GM18498 (cell line): ENCODE results near the gene UBE2H.
"Not testable (repeated sequence)": the region's sequence is repeated elsewhere in the genome, so short reads cannot be mapped to it uniquely, and the experiment has no call there.

ENCODE experiments used
- ATAC-seq: cut with Tn5 transposase; IDR thresholded peaks from one replicate; pipeline ENCODE4 v1.9.1; 2021; ENCODE audit warnings: mild to moderate bottlenecking, moderate library complexity; ENCODE audit not compliant: unreplicated experiment

Gene UBE2H

GRCh38 chr7:129845972-129846327 lies 106.8 kb downstream of the UBE2H start:
- ATAC-seq = no peak

- no peak for ATAC-seq
These were observed 107.4 kb downstream of the UBE2H start for GRCh38 chr7:129845178-129845971.

DNA sequence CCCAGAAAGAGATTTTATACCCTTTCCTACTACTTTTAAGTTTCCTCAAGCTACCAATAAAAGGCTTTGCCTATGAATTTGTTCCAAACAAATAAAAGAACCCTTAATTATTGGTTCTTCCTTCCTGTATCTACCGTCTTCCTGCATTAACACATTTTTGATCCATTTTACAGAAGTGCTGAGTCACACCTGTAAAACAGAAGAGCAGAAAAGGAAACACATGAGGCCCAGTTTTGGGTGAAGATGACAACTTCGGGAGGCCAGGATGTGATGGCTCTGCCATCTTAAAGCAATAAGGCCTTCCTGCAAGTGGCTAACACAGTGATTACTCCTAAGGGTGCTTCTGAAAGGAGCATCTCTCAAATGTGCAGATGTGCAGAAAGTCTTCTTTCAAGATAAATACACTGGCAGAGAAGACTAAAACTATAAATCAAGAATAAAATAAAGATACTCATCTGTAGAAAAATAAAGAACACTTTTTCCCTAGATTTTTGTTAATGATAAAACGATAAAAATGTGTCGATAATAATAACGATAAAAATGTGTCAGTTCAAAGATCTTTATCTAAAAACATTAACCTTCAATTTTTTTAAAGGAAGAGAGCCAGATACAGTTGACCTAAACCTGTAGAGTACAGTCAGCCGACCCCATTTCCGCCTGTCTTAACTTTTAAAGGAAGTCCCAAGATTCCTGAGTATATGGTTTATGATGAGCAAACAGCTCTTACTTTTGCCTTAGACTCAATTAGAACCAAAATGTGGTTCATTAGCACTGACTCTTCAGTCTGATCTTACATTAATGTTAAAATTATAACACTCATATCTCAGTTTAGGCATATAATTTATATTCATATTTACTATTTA lies 108.6 kb downstream of the UBE2H start:
- no peak for ATAC-seq

DNA sequence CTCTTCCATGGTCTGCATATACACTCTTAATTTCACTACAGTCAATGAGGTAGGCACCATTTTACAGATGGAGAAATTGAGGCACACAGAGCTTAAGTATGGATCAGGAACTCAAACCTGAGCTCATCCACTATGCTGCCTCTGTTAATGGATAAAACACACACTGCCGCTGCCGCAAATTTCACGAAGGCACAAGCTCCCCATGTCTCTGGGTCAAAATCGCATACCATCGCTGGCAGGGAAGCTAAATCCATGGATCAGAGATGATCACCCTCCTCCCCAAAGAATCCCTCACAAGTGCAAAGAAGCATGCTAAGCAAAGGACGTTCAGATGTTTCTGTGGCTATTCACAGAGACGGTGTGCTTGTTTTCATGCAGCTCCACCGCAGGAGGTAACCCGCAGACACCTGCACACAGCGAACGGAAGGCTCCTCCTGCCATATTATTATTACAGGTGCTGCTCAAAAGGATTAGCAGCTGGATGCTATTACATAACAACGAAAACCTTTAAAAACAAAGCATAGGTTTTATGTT lies 109.3 kb downstream of the UBE2H start:
- ATAC-seq = no peak

DNA sequence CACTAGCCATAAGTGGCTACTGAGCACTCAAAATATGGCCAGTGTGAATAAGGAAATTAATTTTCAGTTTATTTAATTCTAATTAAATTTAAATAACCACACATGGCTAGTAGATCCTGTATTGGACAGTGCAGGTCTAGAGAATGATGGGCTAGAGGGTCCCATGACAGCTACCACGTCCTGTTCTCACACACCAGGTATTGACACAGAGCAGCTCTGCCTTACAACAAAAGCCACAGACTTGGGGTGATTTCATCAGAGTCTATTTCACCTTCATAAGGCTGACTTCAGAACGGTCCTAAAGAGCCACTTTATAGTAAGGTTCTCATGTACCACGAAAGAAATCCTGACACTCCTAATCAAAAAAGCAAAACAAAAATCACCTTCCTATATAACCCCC lies 111.3 kb downstream of the UBE2H start:
- no peak for ATAC-seq

DNA sequence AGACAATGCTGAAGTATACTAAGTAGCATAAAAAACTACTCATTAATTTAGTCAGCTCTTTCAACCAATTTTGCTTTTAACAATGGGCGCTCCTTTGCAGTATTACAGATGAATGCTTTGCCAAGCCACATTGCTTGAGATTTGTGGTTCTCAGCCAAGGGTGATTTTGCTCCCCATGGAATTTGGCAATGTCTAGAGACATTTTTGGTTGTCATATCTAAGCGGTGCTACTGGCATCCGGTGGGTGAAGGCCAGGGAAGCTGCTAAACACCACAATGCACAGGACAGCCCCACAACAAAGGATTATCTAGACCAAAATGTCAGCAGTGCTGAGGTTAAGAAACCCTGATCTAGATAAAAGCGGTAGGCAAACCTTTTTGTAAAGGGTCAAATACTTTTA lies 112.0 kb downstream of the UBE2H start:
- no peak for ATAC-seq

- no peak for ATAC-seq
These were observed 115.8 kb downstream of the UBE2H start for GRCh38 chr7:129836983-129837382.

GRCh38 chr7:129835569-129835968 lies 117.2 kb downstream of the UBE2H start:
- no peak for ATAC-seq

GRCh38 chr7:129833353-129833752 lies 119.4 kb downstream of the UBE2H start:
- not testable (repeated sequence) for ATAC-seq

- ATAC-seq = no peak
These were observed 120.0 kb downstream of the UBE2H start for GRCh38 chr7:129832701-129833227.

DNA sequence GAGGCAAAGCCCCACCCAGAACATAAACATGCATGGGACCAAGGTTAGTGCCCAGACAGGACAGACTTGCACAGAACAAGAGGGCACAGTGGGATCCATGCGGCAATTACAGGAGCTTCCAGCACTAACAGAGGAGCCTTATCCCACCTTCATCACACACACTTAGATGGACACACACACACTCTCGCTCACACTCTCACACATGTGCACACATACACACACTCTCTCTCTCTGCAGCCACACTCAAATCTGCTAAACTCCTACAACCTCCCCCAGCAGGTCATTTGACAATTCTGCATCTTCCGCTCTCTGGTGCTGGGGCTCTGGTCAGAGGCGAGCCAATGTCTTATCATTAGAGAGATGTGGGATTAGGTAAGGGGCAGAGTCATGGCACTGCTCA lies 120.5 kb downstream of the UBE2H start:
- no peak for ATAC-seq

DNA sequence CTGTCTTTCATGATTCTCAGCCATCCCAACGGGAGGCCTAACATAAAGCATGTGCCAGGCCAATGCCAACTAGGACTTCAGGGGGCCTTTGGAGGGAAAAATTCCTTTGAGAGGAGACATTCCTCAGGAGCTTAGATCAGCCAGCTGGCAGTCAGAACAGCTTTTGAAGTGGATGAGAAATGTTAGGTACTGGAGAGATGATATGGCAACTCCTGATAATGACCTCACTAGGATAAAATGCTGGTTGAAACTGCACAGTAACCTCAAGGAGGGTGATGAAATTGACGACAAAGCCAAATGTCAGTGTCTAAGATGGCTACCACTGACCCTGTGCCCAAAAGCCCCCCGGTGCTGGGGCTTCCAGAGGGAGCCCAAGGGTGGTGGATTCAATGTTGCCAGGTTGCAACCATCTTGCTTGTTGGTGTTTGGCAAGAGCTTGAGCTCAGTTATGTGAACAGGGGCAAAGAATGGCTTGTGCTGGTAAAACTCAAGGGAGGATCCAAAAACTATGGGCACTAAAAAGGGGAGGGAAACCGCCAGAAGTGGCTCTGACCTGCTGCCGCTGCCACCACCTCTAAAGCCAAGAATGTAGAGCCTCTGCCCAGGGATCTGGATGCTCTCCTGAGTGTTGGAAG lies 121.2 kb downstream of the UBE2H start:
- ATAC-seq = no peak

DNA sequence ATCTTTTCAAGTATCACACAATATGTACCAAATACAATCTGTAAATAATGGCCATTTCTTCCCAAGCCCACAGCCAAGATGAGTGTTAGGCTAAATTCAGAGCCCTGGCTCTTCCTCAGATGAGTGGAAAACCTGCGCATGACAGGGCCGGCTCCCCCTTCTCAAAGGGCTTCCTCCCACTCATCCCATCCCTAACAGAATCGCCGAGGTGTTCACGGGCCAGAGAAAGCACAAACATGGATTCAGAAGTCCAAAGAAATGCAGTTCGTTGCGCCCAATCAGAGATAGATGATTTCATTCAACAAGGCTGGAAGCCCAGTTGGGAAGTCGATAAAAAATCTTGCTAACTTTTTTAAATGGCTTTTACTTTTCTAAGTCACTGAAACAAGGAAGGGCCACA lies 121.8 kb downstream of the UBE2H start:
- no peak for ATAC-seq

GRCh38 chr7:129829737-129830631 lies 122.8 kb downstream of the UBE2H start:
- no peak for ATAC-seq

DNA sequence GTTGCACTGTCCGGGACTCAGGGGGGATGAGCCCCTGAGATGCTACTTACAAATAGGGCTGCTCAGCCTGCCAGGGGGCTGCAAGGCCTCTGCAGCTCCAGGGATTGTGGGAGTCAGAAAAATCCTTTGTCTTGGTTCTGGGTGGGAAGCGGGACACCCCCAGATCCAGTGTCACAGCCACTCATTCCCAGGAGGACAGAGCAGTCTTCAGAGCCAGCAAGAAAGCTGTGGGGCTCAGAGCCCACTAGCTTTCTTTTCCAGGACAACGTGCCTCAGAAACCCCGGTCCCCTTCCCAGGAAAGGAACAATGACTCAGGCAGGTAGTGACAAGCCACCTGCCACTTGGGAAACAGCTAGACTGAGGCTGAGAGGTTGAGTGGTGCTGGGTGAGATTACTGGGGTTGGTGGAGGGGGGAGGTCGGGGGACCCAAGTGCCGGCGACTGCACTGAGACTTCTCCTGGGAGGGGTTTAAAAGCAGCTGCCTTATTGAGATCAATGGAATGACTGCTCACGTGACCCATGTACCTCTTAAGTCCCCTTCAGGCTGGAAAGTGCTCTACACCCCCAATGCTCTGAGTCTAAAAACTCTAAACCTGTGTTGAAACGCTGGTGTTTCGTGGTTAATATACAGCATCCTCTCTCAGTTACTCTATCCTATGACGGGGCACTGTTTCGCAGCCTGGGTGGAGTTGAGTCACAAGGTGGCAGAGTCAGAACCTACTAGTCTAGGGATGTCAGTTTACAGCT lies 123.6 kb downstream of the UBE2H start:
- no peak for ATAC-seq

- ATAC-seq = no peak
These were observed 124.5 kb downstream of the UBE2H start for GRCh38 chr7:129828078-129828762.

- ATAC-seq = no peak
These were observed 125.2 kb downstream of the UBE2H start for GRCh38 chr7:129827467-129827990.

DNA sequence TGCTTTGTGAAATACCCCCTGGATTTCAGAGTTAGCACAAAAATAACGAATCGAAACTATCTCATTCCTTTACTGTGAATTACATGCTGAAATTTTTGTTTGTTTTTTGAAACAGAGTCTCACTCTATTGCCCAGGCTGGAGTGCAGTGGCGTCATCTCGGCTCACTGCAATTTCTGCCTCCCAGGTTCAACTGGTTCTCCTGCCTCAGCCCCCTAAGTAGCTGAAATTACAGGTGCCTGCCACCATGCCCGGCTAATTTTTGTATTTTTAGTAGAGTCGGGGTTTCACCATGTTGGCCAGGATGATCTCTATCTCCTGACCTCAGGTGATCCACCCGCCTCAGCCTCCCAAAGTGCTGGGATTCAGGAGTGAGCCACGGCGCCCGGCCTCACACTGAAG lies 125.9 kb downstream of the UBE2H start:
- not testable (repeated sequence) for ATAC-seq
